GM12801 (cell line): Measurements from ENCODE around the gene CUL1.

Experiments
- TF ChIP-seq, protein P1 (sequence below): IDR thresholded peaks from one replicate; pipeline ENCODE4 v1.5.1; 2011; ENCODE audit warnings: control low read depth; ENCODE audit not compliant: insufficient read length; ENCODE audit errors: extremely low read depth

The CUL1 gene

DNA sequence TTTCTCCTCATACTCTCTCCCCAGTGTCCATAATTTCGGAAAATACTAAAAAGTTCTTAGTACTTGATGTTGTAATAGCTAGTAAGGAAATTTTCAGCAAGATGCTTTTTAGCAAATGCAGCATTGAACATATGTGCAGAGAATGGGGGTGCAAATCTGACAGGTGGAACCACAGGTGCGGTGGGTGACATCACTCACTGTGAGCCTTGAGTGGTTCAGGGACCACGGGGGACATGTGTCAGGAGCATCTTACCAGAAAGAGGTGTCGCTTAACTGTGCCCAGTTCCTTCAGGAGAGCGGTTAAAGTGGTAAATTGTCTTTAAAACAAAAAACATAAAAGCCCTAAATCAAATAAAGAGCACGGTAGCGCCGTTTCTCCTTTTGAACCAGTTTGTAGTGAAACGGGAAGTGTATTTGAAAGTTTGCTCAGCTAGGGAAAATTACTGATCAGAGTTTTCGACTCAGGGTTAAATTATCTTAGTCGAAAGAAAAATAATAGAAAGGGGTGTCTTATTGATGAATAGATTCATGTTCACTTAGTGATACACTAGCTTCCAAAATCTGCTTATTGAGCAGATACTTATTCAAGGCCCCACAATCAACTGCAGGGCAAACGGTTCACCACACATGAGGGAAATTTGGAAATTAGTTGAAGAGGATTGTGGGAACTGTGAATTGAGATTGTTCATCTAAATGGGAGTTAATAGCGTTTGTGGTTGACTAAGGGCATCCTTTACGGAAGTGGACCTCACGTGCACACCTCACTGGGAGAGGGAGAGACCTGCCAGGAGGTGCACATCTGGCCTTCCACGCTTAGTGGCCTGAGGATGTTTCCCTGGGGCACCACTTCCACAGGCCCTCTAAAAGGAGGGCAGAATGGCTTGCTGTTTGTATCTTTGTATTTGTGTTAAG is 12.7 kb downstream of the CUL1 start:
- TF ChIP-seq, protein P1, sequence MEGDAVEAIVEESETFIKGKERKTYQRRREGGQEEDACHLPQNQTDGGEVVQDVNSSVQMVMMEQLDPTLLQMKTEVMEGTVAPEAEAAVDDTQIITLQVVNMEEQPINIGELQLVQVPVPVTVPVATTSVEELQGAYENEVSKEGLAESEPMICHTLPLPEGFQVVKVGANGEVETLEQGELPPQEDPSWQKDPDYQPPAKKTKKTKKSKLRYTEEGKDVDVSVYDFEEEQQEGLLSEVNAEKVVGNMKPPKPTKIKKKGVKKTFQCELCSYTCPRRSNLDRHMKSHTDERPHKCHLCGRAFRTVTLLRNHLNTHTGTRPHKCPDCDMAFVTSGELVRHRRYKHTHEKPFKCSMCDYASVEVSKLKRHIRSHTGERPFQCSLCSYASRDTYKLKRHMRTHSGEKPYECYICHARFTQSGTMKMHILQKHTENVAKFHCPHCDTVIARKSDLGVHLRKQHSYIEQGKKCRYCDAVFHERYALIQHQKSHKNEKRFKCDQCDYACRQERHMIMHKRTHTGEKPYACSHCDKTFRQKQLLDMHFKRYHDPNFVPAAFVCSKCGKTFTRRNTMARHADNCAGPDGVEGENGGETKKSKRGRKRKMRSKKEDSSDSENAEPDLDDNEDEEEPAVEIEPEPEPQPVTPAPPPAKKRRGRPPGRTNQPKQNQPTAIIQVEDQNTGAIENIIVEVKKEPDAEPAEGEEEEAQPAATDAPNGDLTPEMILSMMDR: no peak

DNA sequence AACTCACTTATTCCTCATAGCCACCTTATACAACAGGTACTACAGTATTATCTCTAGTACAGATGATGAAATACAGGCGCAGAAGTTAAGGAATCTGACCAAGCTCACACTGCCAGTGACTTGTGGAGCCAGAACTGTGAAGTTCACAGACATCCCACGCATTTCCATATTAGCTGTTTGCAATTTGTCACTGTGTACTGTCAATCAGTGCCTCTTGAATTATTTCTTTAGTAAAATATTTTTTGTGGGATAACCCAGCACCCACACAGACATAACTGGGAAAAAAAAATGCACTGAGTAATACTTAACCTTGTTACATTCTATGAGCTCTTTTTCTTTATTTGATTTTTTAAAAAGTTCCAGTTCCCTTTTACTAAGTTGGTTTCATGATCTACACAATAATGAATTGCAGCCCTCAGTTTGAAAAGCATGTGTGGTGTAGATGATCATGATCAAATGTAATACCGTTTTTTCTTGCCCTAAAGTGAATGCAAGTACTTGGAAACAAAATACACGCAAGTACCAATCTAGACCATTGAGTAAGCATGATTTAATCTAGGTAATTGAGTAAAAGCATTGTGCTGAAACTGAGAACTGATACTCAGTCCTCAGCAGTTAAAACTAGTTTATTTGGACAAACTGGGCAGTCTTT is 14.1 kb downstream of the CUL1 start:
- TF ChIP-seq, protein P1: no peak

DNA sequence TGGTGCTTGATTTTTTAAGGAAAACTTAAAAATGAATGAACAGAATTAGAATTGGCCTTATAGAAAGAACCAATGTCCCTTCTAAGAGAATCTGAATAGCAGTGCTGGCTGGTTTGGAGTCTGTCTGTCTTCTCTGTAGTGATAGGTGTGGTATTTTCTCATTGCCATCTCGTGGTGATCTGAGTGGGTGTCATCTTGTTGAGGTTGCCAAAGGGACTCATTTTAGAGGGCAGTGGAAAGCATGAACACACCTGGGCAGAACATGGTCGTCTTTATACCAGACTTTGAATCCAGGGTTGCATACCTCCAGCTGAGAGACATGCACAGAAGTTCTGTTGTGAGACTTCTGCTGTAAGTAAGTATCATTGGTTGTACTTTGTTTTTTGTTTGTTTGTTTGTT is 15.8 kb downstream of the CUL1 start:
- TF ChIP-seq, protein P1: no peak

DNA sequence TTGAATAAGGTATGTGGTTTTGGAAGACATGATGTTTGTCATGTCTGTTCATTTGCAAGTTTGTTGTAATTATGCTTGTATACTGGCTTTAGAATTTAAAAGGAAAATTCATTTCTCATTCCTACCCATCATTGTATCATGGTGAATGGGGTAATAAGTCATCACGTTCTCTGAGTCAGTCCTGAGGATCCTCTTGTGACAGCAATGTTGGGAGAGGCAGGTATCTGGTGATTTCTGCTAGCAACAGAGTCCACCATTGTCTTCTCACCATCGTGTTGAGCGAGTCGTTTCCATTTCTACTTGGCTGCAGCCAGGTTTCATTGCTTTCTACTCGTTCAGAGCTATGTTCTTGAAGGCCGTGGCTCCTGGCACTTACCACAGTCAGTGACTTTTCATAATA is 16.3 kb downstream of the CUL1 start:
- TF ChIP-seq, protein P1: no peak

DNA sequence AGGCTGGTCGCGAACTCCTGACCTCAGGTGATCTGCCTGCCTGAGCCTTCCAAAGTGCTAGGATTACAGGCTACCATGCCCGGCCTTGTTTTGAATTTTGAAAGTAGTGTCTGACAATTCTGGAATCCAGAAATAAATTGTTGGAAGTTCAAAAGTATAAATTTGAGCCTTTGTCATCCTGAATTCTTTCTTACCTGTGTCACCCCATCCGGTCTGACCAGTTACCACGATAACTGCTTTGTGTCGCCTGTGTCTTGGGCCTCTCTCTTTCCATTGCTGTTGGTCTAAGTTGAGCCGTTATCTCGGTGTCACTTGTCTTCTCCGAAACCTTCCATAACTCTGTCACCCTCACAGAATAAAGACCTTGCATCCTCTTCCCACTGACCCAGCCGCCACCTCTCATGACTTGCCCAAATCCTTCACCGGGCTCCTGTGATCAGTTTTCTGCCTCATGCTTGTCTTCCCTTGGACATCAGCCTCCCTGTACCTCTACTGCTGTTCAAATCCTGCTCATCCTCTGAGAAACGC is 18.6 kb downstream of the CUL1 start:
- TF ChIP-seq, protein P1: no peak

DNA sequence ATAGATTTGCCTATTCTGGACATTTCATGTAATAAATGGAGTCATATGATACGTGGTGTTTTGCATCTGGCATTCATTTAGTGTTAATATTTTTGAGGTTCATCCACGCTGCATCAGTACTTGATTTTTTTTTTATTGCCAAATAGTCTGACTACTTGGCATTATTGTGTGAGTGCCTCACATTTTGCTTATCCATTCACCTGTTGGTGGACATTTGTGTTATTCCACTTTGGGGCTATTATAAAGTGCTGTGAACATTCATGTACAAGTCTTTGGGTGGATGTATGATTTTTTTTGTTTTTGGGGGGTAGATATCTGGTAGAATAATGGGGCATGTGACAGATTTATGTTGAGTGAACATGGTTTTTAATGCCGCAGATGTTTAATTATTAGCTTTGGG is 19.7 kb downstream of the CUL1 start:
- TF ChIP-seq, protein P1: no peak

DNA sequence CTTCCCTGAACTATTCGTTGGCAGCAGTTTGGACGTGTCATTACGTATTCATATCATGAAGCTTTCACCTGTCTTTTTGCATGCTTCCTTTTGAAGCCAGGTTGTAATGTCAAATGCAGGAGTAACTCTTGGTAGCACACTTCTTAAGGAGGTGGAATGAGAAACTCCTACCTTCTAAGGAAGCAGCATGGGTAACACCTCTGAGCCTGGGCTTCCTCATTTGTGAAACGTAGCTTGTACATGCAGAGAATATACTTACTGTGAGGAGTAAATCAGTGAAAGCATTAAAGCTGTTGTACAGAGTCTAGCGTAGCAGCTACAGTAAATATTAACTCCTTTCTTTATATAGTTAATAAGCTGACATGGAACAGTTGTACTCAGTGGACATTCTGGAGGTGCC is 21.1 kb downstream of the CUL1 start:
- TF ChIP-seq, protein P1: no peak
